ENCODE data around the gene RHOU.

Gene RHOU

GRCh38 chr1:228786361-228787129 lies 51.3 kb downstream of the RHOU start:
- no peak for FAIRE-seq

- FAIRE-seq, result no peak
Observed at GRCh38 chr1:228791791-228792190, 56.5 kb downstream of the RHOU start.

- no peak for FAIRE-seq
Observed at GRCh38 chr1:228792601-228793000, 57.3 kb downstream of the RHOU start.

DNA sequence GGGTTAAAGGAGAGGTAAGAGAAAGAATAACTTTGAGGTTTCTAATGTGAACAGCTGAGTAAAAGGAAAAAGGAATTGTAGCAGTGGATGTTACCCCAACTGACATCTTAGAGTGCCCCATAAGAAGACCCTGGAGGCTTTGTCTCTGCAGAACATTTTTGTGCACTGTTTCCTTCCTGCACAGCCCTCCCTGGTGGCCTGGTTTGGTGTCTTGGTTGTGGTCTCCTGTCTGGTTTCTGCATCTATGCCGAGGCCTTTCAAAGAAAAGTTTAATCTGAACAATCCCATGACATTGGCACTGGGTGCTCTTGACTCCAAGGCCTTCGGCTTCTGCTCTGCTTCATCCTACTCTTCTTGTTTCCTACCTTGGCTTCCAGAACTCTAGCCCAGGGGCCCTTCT lies 57.8 kb downstream of the RHOU start:
- no peak for FAIRE-seq

- no peak for FAIRE-seq
Observed at GRCh38 chr1:228794173-228794572, 58.9 kb downstream of the RHOU start.

- FAIRE-seq, result no peak
Observed at GRCh38 chr1:228794810-228795209, 59.5 kb downstream of the RHOU start.

DNA sequence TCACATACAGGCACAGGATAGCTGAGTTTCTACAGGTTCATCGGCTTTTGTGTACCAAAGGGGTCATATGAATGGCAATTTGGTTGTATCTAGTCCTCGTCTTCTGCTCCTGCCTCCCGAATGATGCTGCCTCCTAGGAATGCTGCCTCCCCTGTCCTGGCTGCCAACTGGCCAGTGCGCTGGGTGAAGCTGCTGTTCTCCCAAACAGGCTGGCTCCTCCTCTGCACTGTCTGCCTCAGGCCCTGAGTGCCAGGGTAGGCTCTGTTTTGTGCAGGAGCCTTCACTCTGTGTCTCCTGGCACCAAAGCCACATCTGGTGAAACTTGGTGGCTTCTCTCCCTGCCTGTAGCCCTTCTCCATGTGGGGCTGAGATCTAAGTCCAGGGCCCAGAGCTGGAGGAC lies 60.3 kb downstream of the RHOU start:
- FAIRE-seq, result no peak
